K562 (cell line): ENCODE results near the gene KCNK1. TPM values are rescaled to one million over a fixed set of nuclear protein-coding genes. Genes with fewer than 3 reads are reported as not detected.

Source experiments
- BRCA1 ChIP-seq, 2 experiments: fragments of 450-650 bp in 1 of 2; sonication (generic) in 1 of 2; formaldehyde crosslinking in 1 of 2; IDR thresholded peaks; 2 replicates each; pipeline versions ENCODE4 v1.5.0 to v1.6.1; 2017 to 2020; ENCODE audit warnings: mild to moderate bottlenecking in 1 of 2, missing genetic modification reagents in 1 of 2
- CHD1 ChIP-seq: fragments of 200-600 bp; sonication (generic); IDR thresholded peaks from one replicate; pipeline ENCODE4 v1.6.1; 2012; ENCODE audit warnings: mild to moderate bottlenecking, moderate library complexity, low read length, inconsistent platforms
- CHD4 ChIP-seq: fragments of 200-600 bp; sonication (generic); IDR thresholded peaks from 3 replicates; pipeline ENCODE4 v1.6.1; 2012; ENCODE audit warnings: low read depth, mild to moderate bottlenecking, mixed read lengths, low read length, inconsistent platforms; ENCODE audit not compliant: insufficient read depth, insufficient replicate concordance, poor library complexity, severe bottlenecking
- KLF16 ChIP-seq: IDR thresholded peaks from 2 replicates; pipeline ENCODE4 v1.6.1; 2016; ENCODE audit warnings: antibody characterized with exemption
- MBD2 ChIP-seq: sonication (generic); IDR thresholded peaks from 2 replicates; pipeline ENCODE4 v1.6.1; 2016; ENCODE audit warnings: low read depth, borderline replicate concordance
- NEUROD1 ChIP-seq: fragments of 150-350 bp; IDR thresholded peaks from 2 replicates; pipeline ENCODE4 v1.6.1; 2014; ENCODE audit warnings: borderline replicate concordance, low read length, low read depth; ENCODE audit not compliant: partially characterized antibody
- NRF1 ChIP-seq, 2 experiments: fragments of 450-650 bp; IDR thresholded peaks in 1 of 2; conservative IDR thresholded peaks in 1 of 2; 2 replicates each; pipeline ENCODE4 v1.6.1; 2014; ENCODE audit warnings: mild to moderate bottlenecking in 2 of 2
- PCBP1 ChIP-seq: fragments of 200-400 bp; formaldehyde crosslinking; IDR thresholded peaks from 2 replicates; pipeline ENCODE4 v1.6.1; 2018; ENCODE audit warnings: mild to moderate bottlenecking, low read depth, low read length; ENCODE audit not compliant: poor library complexity, severe bottlenecking
- SIX5 ChIP-seq, 2 experiments: IDR thresholded peaks; 2 replicates each; pipeline ENCODE4 v1.6.1; 2011; ENCODE audit warnings: low read length in 2 of 2, borderline replicate concordance in 1 of 2, low read depth in 1 of 2, mild to moderate bottlenecking in 1 of 2, moderate library complexity in 1 of 2; ENCODE audit not compliant: insufficient read depth in 1 of 2
- SRSF3 ChIP-seq: fragments of 200-400 bp; formaldehyde crosslinking; IDR thresholded peaks from 2 replicates; pipeline ENCODE4 v1.6.1; 2016; ENCODE audit warnings: mild to moderate bottlenecking, low read length, moderate library complexity; ENCODE audit not compliant: insufficient read depth
- TAF9B ChIP-seq: fragments of 450-650 bp; IDR thresholded peaks from 2 replicates; pipeline ENCODE4 v1.6.1; 2018; ENCODE audit warnings: mild to moderate bottlenecking; ENCODE audit not compliant: partially characterized antibody
- TBL1XR1 ChIP-seq, 2 experiments: IDR thresholded peaks; 2 replicates each; pipeline ENCODE4 v1.6.1; 2012; ENCODE audit warnings: improper control_type of control experiment in 2 of 2, low read length in 2 of 2, mild to moderate bottlenecking in 1 of 2
- ZNF124 ChIP-seq: sonication (generic); formaldehyde crosslinking; IDR thresholded peaks from 2 replicates; pipeline ENCODE4 v1.8.1; 2022; ENCODE audit warnings: missing genetic modification reagents
- ZNF184 ChIP-seq: sonication (generic); formaldehyde crosslinking; IDR thresholded peaks from 2 replicates; pipeline ENCODE4 v1.5.0; 2020; ENCODE audit warnings: missing genetic modification reagents
- ZNF551 ChIP-seq: fragments of 250-450 bp; sonication (Bioruptor Pico); IDR thresholded peaks from 2 replicates; pipeline ENCODE4 v1.5.0; 2021; ENCODE audit warnings: mild to moderate bottlenecking, moderate library complexity
- ZNF561 ChIP-seq: fragments of 450-650 bp; formaldehyde crosslinking; conservative IDR thresholded peaks from 2 replicates; pipeline ENCODE4 v1.4.0; 2020; ENCODE audit warnings: mild to moderate bottlenecking, moderate library complexity
- ZNF780A ChIP-seq: fragments of 250-450 bp; sonication (Bioruptor Pico); IDR thresholded peaks from 2 replicates; pipeline ENCODE4 v1.5.0; 2021; ENCODE audit warnings: mild to moderate bottlenecking
- polyA plus RNA-seq, 8 experiments: library from polyadenylated mRNA; depleted of rRNA in 4 of 8; stranded (reverse) in 5 of 8; unstranded in 3 of 8; fragments of >200 nt; fragmentation: Nextera tagmentation in 2 of 8; fragmentation: Illumina TruSeq in 1 of 8; extraction: Ambion mirVana in 2 of 8; extraction: Trizol in 1 of 8; gene quantifications; 2 replicates each; pipeline versions ENCODE4 v1.2.1 to v1.2.3, GENCODE V29; 2011 to 2014; ENCODE audit warnings: inconsistent platforms in 1 of 8, missing spikeins in 1 of 8
- total RNA-seq, 7 experiments: library from RNA; depleted of rRNA in 6 of 7; stranded (reverse); fragments of >200 nt in 6 of 7; fragmentation: Illumina TruSeq in 2 of 7; extraction: Trizol in 2 of 7; gene quantifications; 2 replicates each; pipeline versions ENCODE4 v1.2.1 to v1.2.3, GENCODE V29; 2011 to 2021; ENCODE audit warnings: low replicate concordance in 1 of 7
- TF ChIP-seq, protein P1 (sequence below): fragments of 250-450 bp; sonication (Bioruptor Pico); IDR thresholded peaks from 2 replicates; pipeline ENCODE4 v1.4.0; 2020
- TF ChIP-seq, protein P2 (sequence below): fragments of 250-450 bp; sonication (Bioruptor Pico); IDR thresholded peaks from 2 replicates; pipeline ENCODE4 v1.8.0; 2022; ENCODE audit warnings: inconsistent platforms

Gene KCNK1
- total and polyA plus RNA-seq, 9 of the 15 experiments (the other 6 are each of a cell fraction or from before 2014, with no cell fraction given) = 3.1 to 22.7 (median 6.0) TPM

DNA sequence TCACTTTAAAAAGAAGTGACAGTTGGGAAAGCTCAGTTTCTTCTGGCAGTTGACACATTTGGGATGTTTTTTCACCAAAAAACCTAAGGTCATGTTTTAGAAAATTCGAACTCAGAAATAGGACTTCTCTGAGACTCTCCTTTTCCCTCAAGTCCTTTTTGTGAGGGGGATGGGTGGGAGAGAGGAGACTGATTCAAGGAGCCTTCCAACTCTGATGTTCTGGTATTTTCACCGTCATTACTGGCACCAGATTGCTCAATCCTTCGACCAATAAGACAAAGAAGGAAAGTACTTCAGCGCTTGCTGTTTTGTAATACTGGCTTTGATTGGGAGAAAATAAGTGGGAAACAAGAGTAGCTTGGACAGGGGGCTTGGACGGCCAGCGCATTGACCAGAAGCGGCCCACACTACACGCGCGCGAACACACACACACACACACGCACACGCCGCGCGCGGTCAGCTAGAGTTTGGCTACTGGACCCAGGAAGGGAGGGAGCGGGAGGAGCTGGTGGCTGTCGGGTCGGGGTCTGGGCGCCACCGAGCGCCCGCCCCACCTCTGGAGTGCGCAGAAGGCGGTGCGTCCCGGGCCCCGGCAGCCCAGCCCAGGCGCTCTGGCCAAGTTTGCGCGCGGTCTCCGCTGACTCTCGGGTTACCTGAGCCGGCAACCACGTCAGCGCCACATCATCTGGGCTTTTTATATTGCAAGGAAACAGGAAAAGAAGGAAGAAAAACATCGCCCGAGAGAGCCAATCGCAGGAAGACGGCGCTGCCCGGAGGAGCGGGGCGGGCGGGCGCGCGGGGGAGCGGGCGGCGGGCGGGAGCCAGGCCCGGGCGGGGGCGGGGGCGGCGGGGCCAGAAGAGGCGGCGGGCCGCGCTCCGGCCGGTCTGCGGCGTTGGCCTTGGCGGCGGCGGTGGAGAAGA is at the start of gene KCNK1 (continued):
- TF ChIP-seq KLF16 (no peak), ZNF124 (no peak), CHD1 (no peak), TBL1XR1 (IDR thresholded peaks at IDR 0.05; ENCODE audit: low read length in 2 of 2) (no peak), ZNF780A (CRISPR knock-in tag) (no peak), TAF9B (peak; percentile 44), ZNF551 (no peak), MBD2 (no peak; the same call in 1 of the 2 replicates), ZNF184 (CRISPR knock-in tag) (no peak), SIX5 (IDR thresholded peaks at IDR 0.05; ENCODE audit: borderline replicate concordance in 1 of 2, insufficient read depth in 1 of 2, low read depth in 1 of 2, low read length in 2 of 2) (no peak), NEUROD1 (no peak), BRCA1 (IDR thresholded peaks at IDR 0.05) (no peak), BRCA1 (CRISPR knock-in tag; IDR thresholded peaks at IDR 0.05) (no peak), PCBP1 (no peak), SRSF3 (no peak), NRF1 (conservative IDR thresholded peaks at IDR 0.05 in 1 of 2, IDR thresholded peaks at IDR 0.05 in 1 of 2) (peak; percentile 69 to 71; a peak in 3 of 4 replicates), CHD4 (no peak), ZNF561 (CRISPR knock-in tag) (no peak)
- TF ChIP-seq, protein P1, sequence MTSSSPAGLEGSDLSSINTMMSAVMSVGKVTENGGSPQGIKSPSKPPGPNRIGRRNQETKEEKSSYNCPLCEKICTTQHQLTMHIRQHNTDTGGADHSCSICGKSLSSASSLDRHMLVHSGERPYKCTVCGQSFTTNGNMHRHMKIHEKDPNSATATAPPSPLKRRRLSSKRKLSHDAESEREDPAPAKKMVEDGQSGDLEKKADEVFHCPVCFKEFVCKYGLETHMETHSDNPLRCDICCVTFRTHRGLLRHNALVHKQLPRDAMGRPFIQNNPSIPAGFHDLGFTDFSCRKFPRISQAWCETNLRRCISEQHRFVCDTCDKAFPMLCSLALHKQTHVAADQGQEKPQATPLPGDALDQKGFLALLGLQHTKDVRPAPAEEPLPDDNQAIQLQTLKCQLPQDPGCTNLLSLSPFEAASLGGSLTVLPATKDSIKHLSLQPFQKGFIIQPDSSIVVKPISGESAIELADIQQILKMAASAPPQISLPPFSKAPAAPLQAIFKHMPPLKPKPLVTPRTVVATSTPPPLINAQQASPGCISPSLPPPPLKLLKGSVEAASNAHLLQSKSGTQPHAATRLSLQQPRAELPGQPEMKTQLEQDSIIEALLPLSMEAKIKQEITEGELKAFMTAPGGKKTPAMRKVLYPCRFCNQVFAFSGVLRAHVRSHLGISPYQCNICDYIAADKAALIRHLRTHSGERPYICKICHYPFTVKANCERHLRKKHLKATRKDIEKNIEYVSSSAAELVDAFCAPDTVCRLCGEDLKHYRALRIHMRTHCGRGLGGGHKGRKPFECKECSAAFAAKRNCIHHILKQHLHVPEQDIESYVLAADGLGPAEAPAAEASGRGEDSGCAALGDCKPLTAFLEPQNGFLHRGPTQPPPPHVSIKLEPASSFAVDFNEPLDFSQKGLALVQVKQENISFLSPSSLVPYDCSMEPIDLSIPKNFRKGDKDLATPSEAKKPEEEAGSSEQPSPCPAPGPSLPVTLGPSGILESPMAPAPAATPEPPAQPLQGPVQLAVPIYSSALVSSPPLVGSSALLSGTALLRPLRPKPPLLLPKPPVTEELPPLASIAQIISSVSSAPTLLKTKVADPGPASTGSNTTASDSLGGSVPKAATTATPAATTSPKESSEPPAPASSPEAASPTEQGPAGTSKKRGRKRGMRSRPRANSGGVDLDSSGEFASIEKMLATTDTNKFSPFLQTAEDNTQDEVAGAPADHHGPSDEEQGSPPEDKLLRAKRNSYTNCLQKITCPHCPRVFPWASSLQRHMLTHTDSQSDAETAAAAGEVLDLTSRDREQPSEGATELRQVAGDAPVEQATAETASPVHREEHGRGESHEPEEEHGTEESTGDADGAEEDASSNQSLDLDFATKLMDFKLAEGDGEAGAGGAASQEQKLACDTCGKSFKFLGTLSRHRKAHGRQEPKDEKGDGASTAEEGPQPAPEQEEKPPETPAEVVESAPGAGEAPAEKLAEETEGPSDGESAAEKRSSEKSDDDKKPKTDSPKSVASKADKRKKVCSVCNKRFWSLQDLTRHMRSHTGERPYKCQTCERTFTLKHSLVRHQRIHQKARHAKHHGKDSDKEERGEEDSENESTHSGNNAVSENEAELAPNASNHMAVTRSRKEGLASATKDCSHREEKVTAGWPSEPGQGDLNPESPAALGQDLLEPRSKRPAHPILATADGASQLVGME (CRISPR knock-in tag) = no peak
- TF ChIP-seq, protein P2, sequence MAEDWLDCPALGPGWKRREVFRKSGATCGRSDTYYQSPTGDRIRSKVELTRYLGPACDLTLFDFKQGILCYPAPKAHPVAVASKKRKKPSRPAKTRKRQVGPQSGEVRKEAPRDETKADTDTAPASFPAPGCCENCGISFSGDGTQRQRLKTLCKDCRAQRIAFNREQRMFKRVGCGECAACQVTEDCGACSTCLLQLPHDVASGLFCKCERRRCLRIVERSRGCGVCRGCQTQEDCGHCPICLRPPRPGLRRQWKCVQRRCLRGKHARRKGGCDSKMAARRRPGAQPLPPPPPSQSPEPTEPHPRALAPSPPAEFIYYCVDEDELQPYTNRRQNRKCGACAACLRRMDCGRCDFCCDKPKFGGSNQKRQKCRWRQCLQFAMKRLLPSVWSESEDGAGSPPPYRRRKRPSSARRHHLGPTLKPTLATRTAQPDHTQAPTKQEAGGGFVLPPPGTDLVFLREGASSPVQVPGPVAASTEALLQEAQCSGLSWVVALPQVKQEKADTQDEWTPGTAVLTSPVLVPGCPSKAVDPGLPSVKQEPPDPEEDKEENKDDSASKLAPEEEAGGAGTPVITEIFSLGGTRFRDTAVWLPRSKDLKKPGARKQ (CRISPR knock-in tag) = no peak
